ENCODE results near the gene UNC5CL.

UNC5CL gene

GRCh38 chr6:41038205-41038604, 816 bp downstream of the UNC5CL start:
- TF ChIP-seq CTCF (IDR thresholded peaks at IDR 0.05; ENCODE audit: extremely low read depth, missing control alignments), result no peak
- DNase-seq (ENCODE audit: low spot score), result no peak

GRCh38 chr6:41037107-41037900, 1.7 kb downstream of the UNC5CL start:
- TF ChIP-seq CTCF (IDR thresholded peaks at IDR 0.05; ENCODE audit: extremely low read depth, missing control alignments), result no peak
- no peak for DNase-seq (ENCODE audit: low spot score)

- no peak for DNase-seq (ENCODE audit: low spot score)
- TF ChIP-seq CTCF (IDR thresholded peaks at IDR 0.05; ENCODE audit: extremely low read depth, missing control alignments), result no peak
Observed at GRCh38 chr6:41036601-41037000, 2.4 kb downstream of the UNC5CL start.

GRCh38 chr6:41036186-41036585, 2.8 kb downstream of the UNC5CL start:
- no peak for DNase-seq (ENCODE audit: low spot score)
- no peak for TF ChIP-seq CTCF (IDR thresholded peaks at IDR 0.05; ENCODE audit: extremely low read depth, missing control alignments)

- no peak for DNase-seq (ENCODE audit: low spot score)
- TF ChIP-seq CTCF (IDR thresholded peaks at IDR 0.05; ENCODE audit: extremely low read depth, missing control alignments), result no peak
Observed at GRCh38 chr6:41033776-41034175, 5.2 kb downstream of the UNC5CL start.

- TF ChIP-seq CTCF (IDR thresholded peaks at IDR 0.05; ENCODE audit: extremely low read depth, missing control alignments), result no peak
- DNase-seq (ENCODE audit: low spot score), result no peak
Observed at GRCh38 chr6:41032830-41033229, 6.2 kb downstream of the UNC5CL start.

- DNase-seq (ENCODE audit: low spot score), result peak; percentile 63
- TF ChIP-seq CTCF (IDR thresholded peaks at IDR 0.05; ENCODE audit: extremely low read depth, missing control alignments), result no peak
Observed at GRCh38 chr6:41028561-41029412, 10.2 kb downstream of the UNC5CL start.
